ENCODE results near the gene RAB27A. TPM values are rescaled to one million over a fixed set of nuclear protein-coding genes. Genes with fewer than 3 reads are reported as not detected.

RAB27A gene
- total RNA-seq, 1 donor from 2014 or later = 85.3 TPM

DNA sequence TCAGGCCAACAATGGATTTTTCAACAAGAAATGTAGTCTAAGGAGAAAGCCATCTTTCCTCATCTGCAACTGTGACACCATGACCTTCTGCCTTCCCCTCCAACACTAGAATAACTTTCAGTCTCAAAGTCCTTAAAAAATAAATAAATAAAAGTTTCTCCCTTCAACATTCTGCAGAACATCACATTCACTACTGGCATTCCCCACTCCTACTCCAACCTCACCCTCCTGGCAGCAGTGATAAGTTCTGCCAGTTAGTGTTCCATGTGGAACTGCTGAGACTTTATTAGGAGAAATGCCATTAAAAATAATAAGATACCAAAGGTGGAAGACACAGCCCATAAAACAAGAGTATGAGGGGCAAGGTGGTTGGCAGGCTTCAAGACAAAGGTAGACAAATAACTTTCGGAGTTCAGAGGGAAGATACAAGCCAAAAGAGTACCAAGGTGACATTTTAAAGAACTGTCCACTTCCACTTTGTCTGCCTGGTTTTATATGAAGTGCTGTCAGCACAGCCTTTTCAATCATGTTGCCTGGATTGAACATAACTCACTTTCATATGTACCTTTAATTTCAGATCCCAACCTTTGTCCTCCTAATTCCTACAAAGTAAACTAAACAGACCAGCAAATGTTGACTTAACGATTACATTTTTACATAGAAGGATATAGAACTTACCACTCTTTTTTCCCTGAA, 55.4 kb downstream of the RAB27A start:
- intact Hi-C loops (cut with micrococcal nuclease) = no loop called here

DNA sequence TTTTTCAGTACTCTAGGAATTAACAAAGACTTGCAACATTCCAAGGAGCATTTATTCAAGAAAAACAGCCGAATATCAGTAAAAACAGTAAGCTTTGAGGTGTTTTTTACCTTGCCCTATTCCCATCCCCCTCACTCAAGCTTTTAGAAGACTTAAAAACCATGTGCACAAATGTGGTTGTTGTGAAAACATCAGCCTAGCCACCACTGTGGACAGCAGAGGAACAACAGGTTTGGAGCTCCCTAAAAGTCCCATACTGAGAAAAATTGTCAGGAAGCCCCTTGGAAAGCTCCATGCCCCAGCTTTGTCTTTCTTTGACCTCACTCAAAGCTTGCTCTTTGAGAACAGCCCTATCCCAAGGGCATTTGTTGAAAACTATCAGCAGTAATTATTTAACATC, 58.2 kb downstream of the RAB27A start:
- intact Hi-C loops (cut with micrococcal nuclease) = no loop called here

DNA sequence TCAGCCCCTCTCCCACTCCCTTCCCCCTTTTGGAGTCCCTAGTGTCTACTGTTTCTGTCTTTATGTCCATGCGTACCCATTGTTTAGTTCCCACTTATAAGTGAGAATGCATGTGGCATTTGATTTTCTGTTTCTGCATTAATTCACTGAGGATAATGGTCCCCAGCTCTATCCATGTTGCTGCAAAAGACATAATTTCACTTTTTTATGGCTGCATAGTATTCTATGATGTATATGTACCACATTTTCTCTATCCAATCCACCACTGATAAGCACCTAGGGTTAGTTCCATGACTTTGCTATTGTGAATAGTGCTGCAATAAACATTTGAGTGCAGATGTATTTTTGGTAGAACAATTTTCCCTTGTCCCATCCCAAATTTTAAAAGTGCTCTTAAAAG, 58.7 kb downstream of the RAB27A start:
- intact Hi-C loops (cut with micrococcal nuclease) = no loop called here

DNA sequence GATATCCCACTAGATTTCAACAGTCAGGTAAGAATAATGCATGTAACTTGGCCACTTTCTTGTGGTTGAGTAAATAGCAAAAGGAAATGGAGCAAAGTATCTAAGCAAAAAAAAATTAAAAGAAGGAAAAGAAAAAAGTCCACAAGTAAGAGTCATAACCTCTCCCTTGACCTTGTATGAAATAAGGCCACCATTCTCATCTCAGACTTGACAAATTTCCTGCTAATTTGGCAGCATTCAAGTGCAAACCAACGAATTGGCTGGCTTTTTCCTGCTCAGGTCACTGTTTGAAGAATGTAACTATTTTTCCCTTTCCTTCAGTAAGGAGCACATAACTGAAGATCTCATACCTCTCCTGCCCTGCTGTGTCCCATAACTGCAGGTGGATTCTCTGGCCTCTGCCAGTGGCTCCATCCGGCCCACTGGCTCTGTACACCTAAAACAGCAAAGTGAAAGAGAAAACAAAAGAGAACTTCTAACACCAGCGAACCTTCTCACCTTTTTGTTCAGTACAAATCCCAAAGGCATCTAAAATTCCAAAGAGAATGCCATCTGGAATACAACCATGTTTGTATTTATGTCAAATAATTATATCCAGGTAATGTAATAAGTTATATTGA, 59.5 kb downstream of the RAB27A start:
- intact Hi-C loops (cut with micrococcal nuclease) = no loop called here

DNA sequence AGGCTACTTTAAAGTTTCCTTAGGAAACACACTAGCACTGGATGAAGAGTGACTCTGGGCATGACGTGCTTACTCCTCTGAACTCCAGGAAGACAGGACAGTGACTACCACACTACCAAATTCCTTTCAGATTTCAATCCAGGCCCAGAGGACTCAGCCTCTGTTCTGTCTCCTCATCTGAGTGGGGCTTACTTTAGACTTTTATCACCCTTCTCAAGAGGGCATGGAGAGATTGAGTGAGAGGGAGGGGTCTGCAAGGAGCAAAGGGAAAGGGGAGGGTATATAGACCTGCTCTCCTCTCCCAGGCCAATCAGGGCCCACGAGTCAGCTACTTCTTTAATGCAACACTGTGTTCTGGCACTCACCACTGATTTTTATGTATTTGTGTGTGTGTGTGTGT, 63.5 kb downstream of the RAB27A start:
- intact Hi-C loops (cut with micrococcal nuclease) = no loop called here

DNA sequence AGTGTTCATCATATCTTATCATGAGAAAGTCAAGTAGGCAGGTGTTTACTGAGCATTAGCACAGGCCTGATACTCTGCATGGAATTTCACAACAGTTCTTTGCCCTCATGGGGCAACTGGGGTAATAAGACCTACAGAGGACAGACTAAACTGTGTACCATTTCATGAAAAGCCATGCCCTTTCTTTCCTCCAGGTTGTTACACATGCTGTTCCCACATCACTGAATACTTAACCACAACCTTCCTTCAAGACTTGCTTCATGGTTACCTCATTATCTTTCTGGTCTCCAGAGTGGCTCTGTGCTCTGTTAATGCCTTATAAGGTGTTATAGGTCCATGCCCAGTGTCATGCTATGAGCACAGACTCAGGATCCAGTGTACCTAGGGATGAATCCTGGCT, 64.7 kb downstream of the RAB27A start:
- intact Hi-C loops (cut with micrococcal nuclease) = loop anchor here (2.0 kb wide), 1 partner anchor 30 kb away; no protein-coding TSS in a partner anchor

DNA sequence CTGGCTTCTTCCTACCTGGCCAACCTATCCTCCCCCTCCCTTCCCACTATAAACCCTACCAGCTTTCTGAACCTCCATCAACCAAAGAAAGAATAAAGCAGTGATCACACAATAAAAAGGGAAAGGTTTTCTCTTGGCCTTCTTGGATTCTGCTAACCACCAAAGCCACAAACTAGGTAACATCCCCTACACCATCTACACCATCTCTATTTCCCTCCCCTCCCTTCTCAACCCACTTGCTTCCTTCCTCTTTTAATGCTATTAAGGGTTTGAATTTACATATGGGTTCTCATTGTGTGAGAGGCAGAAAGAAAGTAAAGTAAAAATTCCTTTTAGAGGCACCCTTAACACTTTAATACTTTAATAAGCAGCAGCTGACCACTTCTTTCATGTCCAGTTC, 67.0 kb downstream of the RAB27A start:
- intact Hi-C loops (cut with micrococcal nuclease) = no loop called here

DNA sequence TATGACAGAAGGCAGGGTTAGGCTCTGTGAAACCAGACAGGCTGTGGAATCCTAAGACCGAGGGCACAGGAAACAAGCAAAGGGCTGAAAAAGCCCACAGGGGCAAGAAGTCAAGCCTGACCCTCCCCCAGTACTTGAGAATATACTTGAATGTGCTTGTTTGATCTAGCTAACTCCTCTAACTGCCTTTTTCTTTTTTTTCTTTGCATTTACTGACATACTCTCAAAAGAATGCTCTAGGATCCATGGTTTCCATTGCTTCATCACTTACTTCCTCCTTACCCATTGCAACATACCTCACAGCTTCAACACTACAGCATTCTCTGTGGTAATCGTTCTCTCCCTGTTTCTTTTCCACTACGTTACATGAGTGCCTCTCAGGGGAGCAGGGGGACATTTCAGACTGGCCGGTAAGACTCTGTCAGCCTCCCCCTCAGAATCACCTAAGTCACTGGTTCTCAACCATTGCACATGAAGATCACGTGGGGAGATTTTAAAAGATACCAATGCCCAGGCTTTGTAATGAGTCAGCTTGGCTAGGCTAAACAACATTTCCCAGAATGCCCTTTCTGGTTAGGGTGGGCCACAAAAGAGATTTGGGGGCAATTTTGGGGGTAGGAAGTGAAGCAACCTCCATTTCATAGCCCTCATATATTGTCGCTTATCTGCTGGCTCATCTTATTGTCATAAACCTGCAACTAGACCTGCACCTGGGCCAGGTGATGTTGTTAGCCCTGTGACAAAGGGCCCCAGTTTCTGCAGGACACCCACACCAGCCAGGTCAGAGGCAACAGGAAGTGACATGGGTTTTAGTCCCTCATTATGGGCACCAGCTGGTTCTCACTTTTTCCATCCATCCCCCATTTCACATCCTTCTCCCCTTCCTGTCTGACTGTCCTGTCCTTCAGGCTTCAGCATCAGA, 68.3 kb downstream of the RAB27A start:
- intact Hi-C loops (cut with micrococcal nuclease) = loop anchor here (1.0 kb wide), 1 partner anchor 56 kb away; no protein-coding TSS in a partner anchor

DNA sequence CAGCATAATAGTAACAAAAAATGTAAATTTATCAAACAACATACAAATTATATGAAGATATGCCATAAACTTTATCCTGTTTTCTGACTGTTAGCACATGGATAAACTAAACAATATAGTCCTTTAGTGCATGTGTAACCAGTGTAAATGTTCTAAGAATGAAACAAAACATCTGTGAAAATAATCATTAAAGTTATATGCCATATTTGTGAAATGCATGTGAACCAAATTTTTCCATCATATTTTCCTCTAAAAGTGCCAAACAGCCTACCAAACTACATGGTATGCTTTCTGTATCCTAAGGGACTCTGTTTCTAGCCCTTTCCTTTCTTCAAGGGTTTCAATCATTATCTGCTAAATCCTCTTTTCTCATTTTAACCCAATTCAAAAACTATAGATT, 69.0 kb downstream of the RAB27A start:
- intact Hi-C loops (cut with micrococcal nuclease) = loop anchor here (1.0 kb wide), 1 partner anchor 57 kb away; no protein-coding TSS in a partner anchor

DNA sequence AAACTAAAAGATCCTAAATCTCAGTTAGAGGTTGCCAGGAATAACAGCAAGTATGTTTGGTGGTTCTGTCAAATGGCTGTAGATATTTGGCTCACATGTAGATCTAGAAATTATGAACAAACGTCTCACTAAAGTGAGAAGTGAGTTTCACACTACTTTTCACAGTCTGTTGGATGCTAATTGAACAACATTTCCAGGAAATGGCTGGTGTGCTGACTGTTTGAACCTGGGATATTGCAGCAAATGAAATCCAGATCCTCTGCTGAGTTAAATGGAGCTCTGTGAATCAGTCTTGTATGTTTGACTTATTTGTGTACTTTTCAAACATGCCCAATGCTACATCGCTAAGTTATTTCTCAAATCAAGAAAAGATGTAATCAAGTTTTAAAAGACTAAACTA, 71.6 kb downstream of the RAB27A start:
- intact Hi-C loops (cut with micrococcal nuclease) = no loop called here

DNA sequence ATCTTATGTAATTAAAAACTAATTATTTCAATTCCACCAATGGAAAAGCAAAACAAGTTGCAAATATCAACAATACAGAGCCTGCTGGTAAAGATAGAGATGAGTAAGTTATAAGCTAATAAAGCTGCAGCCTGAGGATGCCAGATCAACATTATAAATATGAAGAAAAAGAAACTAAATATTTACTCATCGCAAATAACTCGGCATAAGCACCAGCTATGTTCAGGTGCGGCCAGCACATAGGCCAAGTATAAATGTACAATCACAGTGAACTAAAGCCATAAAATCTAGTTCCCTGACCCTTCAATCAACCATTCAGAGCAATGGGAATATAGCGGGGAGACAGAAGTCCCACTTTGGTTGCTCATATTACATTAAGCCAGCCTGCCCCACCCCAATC, 85.1 kb downstream of the RAB27A start:
- intact Hi-C loops (cut with micrococcal nuclease) = no loop called here

DNA sequence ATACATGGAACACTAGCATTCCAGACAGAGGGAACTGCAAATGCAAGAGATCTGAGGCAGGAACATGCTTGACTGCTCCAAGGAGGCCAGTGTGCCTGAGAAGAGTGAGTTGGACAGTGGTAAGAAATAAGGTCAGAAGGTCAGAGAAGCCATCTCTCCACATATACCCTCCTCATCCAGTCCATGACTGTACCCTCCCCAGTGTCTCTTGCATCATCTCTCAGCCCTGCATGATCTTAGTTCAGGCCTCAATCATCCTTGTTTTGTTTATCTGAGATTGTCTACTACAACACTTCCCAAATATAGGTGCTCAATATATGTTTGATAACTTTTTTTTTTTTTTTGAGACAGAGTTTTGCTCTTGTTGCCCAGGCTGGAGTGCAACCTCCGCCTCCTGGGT, 87.4 kb downstream of the RAB27A start:
- intact Hi-C loops (cut with micrococcal nuclease) = no loop called here

DNA sequence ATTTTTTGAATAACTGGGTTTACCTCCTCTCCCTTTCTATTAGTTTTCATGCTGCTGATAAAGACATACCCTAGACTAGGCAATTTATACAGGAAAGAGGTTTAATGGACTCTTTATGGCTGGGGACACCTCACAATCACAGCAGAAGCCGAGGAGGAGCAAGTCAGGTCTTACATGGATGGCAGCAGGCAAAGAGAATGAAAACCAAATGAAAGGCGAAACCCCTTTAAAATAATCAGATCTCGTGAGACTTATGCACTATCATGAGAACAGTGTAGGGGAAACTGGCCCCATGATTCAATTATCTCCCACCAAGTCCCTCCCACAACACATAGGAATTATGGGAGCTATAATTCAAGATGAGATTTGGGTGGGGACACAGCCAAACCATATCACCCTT, 90.9 kb downstream of the RAB27A start:
- intact Hi-C loops (cut with micrococcal nuclease) = loop anchor here (5.0 kb wide), 1 partner anchor 1049 kb away; no protein-coding TSS in a partner anchor

DNA sequence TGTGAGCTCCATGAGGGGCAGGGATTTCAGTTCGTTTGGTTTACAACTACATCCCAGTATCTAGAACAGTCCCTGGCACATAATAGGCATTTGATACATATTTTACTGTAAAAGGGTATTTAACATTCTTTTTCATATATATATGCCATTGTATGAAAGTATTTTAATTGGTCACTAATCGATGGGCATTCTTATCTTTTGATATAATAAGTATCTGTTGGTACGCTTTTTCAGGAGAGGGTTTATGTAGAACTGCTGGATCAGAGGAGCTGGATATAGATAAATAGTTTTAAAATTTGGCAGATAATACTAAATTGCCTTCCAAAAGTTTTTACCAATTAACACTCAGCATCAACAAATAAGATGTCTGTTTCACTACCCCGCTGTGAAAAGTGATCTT, 91.9 kb downstream of the RAB27A start:
- intact Hi-C loops (cut with micrococcal nuclease) = loop anchor here (1.0 to 5.0 kb wide), 9 partner anchors 20 to 1234 kb away; partner anchors contain the start of genes CCPG1, PIERCE2, PIGB and PIGBOS1

DNA sequence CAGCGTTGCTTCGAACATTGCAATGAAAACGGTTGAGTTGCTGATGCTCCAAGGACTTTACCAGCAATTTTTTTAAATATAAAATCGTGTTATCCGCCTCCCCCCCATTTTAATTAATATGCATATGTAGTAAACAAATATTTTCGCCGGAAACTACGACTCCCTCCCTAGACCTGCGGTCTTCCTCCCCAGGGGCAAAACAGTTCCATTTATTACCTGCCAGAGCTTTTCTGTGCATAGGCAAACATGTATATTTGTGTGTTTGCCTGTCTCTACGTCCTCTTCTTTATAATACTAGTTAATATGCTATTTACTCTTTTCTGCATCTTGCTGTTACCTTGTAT, 92.3 kb downstream of the RAB27A start:
- intact Hi-C loops (cut with micrococcal nuclease) = loop anchor here (1.0 to 5.0 kb wide), 9 partner anchors 20 to 1234 kb away; partner anchors contain the start of genes CCPG1, PIERCE2, PIGB and PIGBOS1

DNA sequence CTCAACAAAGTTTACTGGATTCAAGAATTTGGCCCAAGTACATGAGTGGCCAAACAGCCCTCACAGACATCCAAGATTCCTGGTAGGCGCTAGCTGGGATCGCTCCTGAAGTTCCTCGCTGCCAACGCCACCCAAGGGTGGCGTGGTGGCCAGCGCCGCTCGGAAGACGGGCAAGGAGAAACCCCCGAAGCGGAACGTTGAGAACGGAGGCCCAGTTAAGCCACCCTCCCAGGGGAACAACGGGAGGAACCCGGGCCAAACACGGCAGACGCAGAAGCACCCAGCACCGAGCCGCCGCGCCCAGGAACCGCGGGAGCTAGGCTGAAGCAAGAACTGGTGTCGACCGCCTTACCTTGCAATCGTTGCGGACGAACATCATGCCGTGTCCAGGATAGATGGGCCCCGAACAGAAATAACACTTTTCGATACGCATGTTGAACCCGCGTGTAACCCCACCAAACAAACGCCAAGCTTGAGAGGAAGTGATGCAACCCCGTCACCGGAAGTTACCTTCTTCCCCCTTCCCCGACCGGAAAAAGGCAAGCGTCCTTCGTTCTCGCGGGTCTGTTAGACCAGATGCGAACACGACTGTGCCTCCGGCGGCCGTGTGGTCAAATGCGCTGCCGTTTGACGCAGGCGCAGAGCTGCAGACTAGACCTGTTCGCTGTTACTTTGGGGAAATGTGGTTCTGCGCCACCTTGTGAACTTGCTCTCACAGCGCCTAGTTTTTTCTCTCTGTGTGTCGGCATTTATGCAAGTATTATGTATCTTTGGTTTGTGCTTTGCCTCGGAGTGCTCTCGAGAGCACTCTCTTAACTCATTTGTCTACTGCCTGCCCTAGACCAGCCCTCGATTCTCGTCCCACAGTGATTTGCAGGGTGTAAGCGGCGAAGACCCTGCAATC, 92.9 kb downstream of the RAB27A start, which contains the start of gene RSL24D1:
Gene RSL24D1, minus strand, starts transcription at position 484 of the 904 bp plus-strand sequence. Its CDS starts 51 bp downstream, at position 433.
- intact Hi-C loops (cut with micrococcal nuclease) = loop anchor here (1.0 to 5.0 kb wide), 9 partner anchors 21 to 1233 kb away; partner anchors contain the start of genes CCPG1, PIERCE2, PIGB and PIGBOS1

DNA sequence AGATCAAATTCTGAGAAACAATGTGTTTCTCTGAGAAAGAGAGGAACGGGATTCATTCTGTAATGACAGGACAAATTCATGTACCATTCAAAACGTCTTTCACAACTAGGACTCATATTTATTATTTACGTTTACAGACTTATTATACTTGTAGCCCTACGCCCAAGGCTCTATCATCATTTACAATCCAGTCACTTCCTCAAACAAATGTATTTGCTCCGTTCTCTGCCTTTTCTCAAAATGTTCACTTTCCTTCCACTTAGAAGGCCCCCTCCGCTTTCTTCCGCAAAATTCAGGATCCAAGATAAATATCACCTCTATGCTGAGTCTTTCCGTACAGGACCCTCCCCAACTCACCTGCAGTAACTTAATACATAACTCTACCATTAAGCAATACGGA, 93.6 kb downstream of the RAB27A start:
- intact Hi-C loops (cut with micrococcal nuclease) = loop anchor here (2.0 to 5.0 kb wide), 2 partner anchors 303 to 1051 kb away; no protein-coding TSS in a partner anchor

DNA sequence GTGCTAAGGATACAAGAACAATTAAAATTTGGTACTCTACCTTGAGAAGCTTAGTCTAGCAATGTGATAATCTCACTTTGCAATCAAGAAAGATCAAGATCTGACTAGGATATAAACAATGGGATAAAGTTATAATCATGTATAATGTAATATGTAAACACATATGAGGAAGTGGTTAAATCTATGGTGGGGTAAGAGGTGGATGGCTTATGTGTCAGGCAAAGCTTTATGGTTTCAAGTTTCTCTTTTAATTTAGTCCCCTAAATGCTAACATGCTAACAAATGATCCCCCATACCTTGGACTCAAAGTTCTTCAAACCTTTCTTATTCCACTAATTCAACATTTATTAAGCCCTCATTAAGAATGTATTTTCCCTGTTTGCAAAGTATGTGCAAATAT, 95.4 kb downstream of the RAB27A start:
- intact Hi-C loops (cut with micrococcal nuclease) = loop anchor here (1.0 kb wide), 1 partner anchor 9 kb away; no protein-coding TSS in a partner anchor

DNA sequence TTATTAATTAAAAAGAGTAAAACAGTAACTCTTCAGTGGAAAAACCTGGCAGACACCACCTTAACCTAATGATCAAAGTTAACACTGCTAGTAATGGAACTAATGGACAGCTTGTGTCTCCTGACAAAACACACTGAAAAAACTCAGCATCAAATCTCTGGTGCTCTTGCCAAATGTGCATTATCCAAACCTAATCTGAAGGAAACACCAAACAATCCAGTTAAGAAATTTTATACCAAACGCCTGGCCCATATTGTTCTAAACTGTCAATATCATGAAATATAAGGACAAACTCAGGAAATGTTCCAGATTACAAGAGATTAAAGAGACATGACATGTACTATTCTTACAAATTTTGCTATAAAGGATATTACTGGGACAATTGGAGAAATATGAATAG, 103.3 kb downstream of the RAB27A start:
- intact Hi-C loops (cut with micrococcal nuclease) = no loop called here

DNA sequence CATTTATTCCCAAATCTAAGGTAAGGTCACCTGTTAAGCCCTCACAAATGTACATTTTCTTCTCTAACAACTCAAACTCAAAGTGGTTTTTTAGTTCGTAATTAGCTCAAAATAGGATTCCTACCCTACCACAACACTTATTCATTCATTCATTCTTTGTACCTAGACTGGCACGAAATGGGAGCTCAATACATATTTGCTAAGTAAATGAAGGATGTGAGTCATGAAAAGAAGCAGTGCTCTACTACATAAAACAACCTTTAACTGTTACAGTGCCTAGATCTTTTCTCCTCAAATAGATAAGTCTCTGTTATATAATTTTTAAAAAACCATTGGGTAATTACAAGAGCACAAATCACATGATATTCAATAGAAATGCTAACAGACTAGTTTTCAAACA, 105.9 kb downstream of the RAB27A start:
- intact Hi-C loops (cut with micrococcal nuclease) = no loop called here

Data from T-helper 1 cell treated with Interleukin-12 subunit alpha and Interleukin-12 subunit beta and Interleukin-4 antibody, amounts not matched to agents 30 ng/mL and 1 ng/mL, for 36 hours (primary cell).